Renal cortex interstitium (tissue), 11 donors: ENCODE measurements around the gene NHEJ1. TPM values are rescaled to one million over a fixed set of nuclear protein-coding genes. Genes with fewer than 3 reads are reported as not detected.

Source experiments
- DNase-seq, 11 donors: peaks; one replicate each; pipeline ENCODE4 v3.0.0-alpha.2; 2013; ENCODE audit warnings: low read depth in 9 of 11, low spot score in 4 of 11; ENCODE audit errors: extremely low read depth in 1 of 11
- polyA plus RNA-seq, 3 donors: library from polyadenylated mRNA; unstranded; fragments of 120-200 nt; gene quantifications; one replicate each; pipeline ENCODE4 v1.2.1, GENCODE V29; 2013; ENCODE audit not compliant: insufficient read length in 3 of 3

Gene NHEJ1
- polyA plus RNA-seq, 3 donors: 16.7 to 21.4 (median 17.0) TPM

- DNase-seq: no peak
These were observed 84.4 kb downstream of the NHEJ1 start for GRCh38 chr2:219076253-219076652.

- DNase-seq: peak in 9 of 11 donors; percentile 35 to 64 (median 49)
These were observed 87.0 kb downstream of the NHEJ1 start for GRCh38 chr2:219073413-219074129.

GRCh38 chr2:219072741-219073250, 87.8 kb downstream of the NHEJ1 start:
- no peak for DNase-seq

GRCh38 chr2:219071131-219071816, 89.3 kb downstream of the NHEJ1 start:
- DNase-seq: no peak

- no peak for DNase-seq
These were observed 95.1 kb downstream of the NHEJ1 start for GRCh38 chr2:219065484-219065883.

- no peak for DNase-seq
These were observed 98.5 kb downstream of the NHEJ1 start for GRCh38 chr2:219062081-219062480.

GRCh38 chr2:219060821-219061791, 99.5 kb downstream of the NHEJ1 start, which contains the start of gene IHH:
Gene IHH (minus strand): TSS chr2:219060921. CDS start chr2:219060467, 454 bp downstream.
- DNase-seq: no peak

GRCh38 chr2:219059725-219060682, 100.6 kb downstream of the NHEJ1 start:
- no peak for DNase-seq

GRCh38 chr2:219059375-219059724, 101.3 kb downstream of the NHEJ1 start:
- no peak for DNase-seq

- peak in 1 of 11 donors; percentile 41 for DNase-seq
These were observed 101.9 kb downstream of the NHEJ1 start for GRCh38 chr2:219058541-219059374.

GRCh38 chr2:219057709-219058540, 102.7 kb downstream of the NHEJ1 start:
- DNase-seq: peak in 5 of 11 donors; percentile 32 to 59 (median 56)

- DNase-seq: no peak
These were observed 103.5 kb downstream of the NHEJ1 start for GRCh38 chr2:219056896-219057708.

- DNase-seq: no peak
These were observed 104.3 kb downstream of the NHEJ1 start for GRCh38 chr2:219056176-219056895.

- no peak for DNase-seq
These were observed 105.4 kb downstream of the NHEJ1 start for GRCh38 chr2:219054956-219055903.
